Spleen (tissue), 7 donors: Measurements from ENCODE around the gene HRNR.

Source experiments
- CTCF ChIP-seq, 11 experiments: fragments of 200-600 bp in 7 of 11; fragments of 450-650 bp in 4 of 11; sonication (generic) in 4 of 11; IDR thresholded peaks in 8 of 11; conservative IDR thresholded peaks in 3 of 11; 1 replicate in 7 of 11; 2 replicates in 4 of 11; pipeline versions ENCODE4 v1.4.0 to v1.8.0; 2016 to 2021; ENCODE audit warnings: antibody characterized with exemption in 11 of 11, inconsistent platforms in 4 of 11, mild to moderate bottlenecking in 1 of 11
- POLR2A ChIP-seq, 3 donors: fragments of 450-650 bp; IDR thresholded peaks; one replicate each; pipeline ENCODE4 v1.5.1; 2017; ENCODE audit warnings: antibody characterized with exemption in 3 of 3, mild to moderate bottlenecking in 1 of 3
- POLR2AphosphoS5 ChIP-seq, 3 donors: sonication (generic); formaldehyde crosslinking; IDR thresholded peaks; one replicate each; pipeline ENCODE4 v1.5.1; 2017; ENCODE audit warnings: antibody characterized with exemption in 3 of 3
- donor health status: DM: no; HTN: no; CAD: no; lungs with moderate emphysema.
- donor health status: DM: no; HTN: no; CAD: no.
- donor health status: DM: no; HTN: no; CAD: no.

- TF ChIP-seq CTCF (IDR thresholded peaks at IDR 0.05 in 8 of 11, conservative IDR thresholded peaks at IDR 0.05 in 3 of 11) (no peak), POLR2A (IDR thresholded peaks at IDR 0.05) (no peak), POLR2AphosphoS5 (IDR thresholded peaks at IDR 0.05) (no peak)
These were observed 55.5 kb downstream of the HRNR start for GRCh38 chr1:152168535-152168868.
